Subcutaneous abdominal adipose tissue (tissue), 5 donors: ENCODE results near the gene GABPA.

Experiments used
- H3K27ac ChIP-seq: one replicate; pipeline ENCODE4 v1.7.0; 2013; ENCODE audit warnings: low read depth, mild to moderate bottlenecking, inconsistent platforms, low read length, moderate library complexity
- H3K27me3 ChIP-seq, 5 donors: one replicate each; pipeline ENCODE4 v1.7.0; 2013; ENCODE audit warnings: low read length in 5 of 5, inconsistent platforms in 1 of 5; ENCODE audit not compliant: control insufficient read depth in 5 of 5, insufficient read depth in 4 of 5
- H3K36me3 ChIP-seq, 5 donors: one replicate each; pipeline ENCODE4 v1.7.0; 2013; ENCODE audit warnings: low read length in 5 of 5; ENCODE audit not compliant: control insufficient read depth in 5 of 5, insufficient read depth in 5 of 5
- H3K4me1 ChIP-seq, 5 donors: one replicate each; pipeline ENCODE4 v1.7.0; 2013; ENCODE audit warnings: low read length in 5 of 5, mild to moderate bottlenecking in 3 of 5, moderate library complexity in 1 of 5; ENCODE audit not compliant: control insufficient read depth in 5 of 5, insufficient read depth in 5 of 5
- H3K4me3 ChIP-seq, 5 donors: one replicate each; pipeline ENCODE4 v1.7.0; 2013; ENCODE audit warnings: low read length in 5 of 5, low read depth in 1 of 5
- H3K9ac ChIP-seq, 5 donors: one replicate each; pipeline ENCODE4 v1.7.0; 2013; ENCODE audit warnings: low read length in 5 of 5, mild to moderate bottlenecking in 4 of 5, moderate library complexity in 3 of 5
- H3K9me3 ChIP-seq, 5 donors: one replicate each; pipeline ENCODE4 v1.7.0; 2013; ENCODE audit warnings: low read length in 5 of 5; ENCODE audit not compliant: control insufficient read depth in 5 of 5
- donor health status: healthy.
- donor health status: healthy.
- donor health status: healthy.
- donor health status: healthy.
- donor health status: healthy.

GABPA gene

DNA sequence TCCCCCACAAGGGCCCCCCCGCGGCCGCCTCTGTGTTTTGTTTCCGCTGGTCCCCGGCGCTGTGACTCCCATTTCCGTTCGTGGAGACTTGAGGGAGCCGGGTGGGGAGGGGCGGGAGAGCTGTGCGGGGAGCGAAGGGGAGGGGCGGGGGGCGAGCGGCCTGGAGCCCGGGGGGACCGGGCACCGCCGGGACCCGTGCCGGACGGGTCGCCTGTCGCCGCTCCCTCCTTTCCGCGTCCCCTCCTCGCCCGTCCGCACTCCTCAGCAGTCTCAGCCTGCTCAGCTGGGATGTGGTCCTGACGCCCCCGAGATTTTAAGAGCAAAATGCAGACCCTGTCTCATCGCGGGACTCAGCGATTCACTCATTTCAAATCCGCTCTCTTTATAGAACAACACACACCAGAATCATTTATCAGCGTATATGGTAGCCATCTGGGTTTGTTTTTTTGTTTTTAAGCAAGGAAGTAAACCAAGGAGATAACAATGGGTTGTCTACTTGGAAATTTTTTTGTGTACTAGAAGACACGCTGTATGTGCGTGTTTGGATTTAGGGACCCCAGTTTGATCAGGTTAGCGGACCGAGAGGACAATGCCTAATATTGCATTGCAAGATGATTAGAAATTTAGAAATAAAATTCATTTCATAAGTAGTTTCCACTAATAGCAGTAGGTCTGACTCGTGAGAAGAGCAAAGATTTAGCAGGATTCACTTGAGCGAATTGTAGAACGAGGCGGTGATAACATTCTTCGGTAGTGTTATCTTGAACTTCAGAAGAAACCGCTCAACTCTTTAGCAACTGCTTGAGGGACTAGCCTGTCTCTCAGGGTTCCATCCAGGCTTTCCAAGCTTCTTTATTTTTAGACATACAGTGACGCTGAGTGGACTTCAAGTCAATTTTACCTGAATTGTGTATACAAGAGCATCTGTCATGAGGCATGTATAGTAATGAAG is 1.1 kb downstream of the GABPA start:
- no peaks in the 10 kb centered on the region for H3K36me3 ChIP-seq
- H3K27ac ChIP-seq = peak overlapping the region; percentile 99
- peak overlapping the region; percentile 81 to 96 (median 94) for H3K4me3 ChIP-seq
- no peaks in the 10 kb centered on the region for H3K27me3 ChIP-seq
- peaks cover 0 to 59% (median 49%) of the 10 kb centered on the region in 5 donors for H3K4me1 ChIP-seq
- no peaks in the 10 kb centered on the region for H3K9me3 ChIP-seq
- peak overlapping the region; percentile 93 to 99 (median 97) for H3K9ac ChIP-seq

DNA sequence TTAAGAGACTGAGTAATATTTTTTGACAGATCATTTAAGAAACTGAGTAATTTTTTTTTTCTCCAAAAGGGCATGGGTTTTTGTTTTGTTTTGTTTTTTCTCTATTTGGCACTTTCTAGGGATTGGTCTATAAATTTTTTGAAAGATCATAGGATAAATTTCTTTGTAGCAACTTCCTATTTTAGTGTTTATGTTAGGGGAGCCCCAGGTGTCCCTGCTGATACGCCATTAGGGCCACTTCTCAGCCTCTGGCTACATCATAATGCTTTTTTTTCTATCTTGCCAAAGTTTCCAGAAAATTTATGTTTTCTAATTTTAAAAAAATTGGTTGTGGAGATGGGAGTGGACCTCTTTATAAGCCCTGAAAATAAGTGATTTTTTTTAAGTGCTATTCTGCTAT is 2.6 kb downstream of the GABPA start:
- Histone ChIP-seq H3K9ac (peak overlapping the region in 1 of 5 donors; percentile 51), H3K4me1 (peaks cover 0 to 44% (median 34%) of the 10 kb centered on the region in 5 donors), H3K36me3 (no peaks in the 10 kb centered on the region), H3K27me3 (no peaks in the 10 kb centered on the region), H3K4me3 (peak overlapping the region in 1 of 5 donors; percentile 86), H3K27ac (peak overlapping the region; percentile 99), H3K9me3 (no peaks in the 10 kb centered on the region)

DNA sequence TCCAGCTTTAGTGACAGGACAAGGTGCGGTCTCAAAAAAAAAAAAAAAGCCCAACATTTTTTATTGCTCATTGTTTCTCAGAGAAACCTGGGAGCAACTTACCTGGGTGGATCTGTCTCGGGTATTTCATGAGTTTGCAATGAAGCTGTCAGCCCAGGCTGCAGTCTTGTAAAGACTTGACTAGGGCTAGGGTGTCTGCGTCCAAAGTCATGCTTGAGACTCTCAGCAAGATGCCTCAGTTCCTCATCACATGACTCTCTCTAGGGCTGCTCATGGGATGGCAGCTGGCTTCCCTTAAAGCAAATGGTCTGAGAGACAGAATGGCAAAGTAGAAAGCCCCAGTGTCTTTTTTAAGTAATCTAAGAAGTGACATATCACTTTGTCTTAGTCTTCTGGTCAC is 8.1 kb downstream of the GABPA start:
- Histone ChIP-seq H3K27me3 (no peaks in the 10 kb centered on the region), H3K4me1 (peaks cover 0 to 6% (median 0%) of the 10 kb centered on the region in 5 donors), H3K9ac (no peak overlapping the region), H3K9me3 (no peaks in the 10 kb centered on the region), H3K36me3 (peaks cover 3 to 21% (median 15%) of the 10 kb centered on the region in 5 donors), H3K4me3 (no peak overlapping the region), H3K27ac (no peak overlapping the region)

DNA sequence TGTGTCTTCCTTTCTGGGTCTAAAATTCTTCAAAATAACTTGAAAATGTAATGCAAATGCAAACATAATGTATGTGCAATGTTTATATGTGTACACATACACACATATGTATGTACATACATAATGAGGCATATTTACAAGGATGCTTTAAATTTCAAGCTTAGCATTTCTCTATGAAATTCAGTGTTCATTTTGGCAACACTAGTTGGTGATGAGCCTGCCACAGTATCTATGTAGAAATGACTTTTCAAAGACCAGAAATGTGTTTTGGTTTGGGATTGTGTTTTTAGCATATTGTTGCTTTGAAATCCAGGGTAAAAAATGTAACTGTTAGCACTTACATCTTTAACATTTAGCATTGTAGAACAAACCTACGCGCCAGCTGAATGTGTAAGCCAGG is 10.1 kb downstream of the GABPA start:
- H3K9me3 ChIP-seq = no peaks in the 10 kb centered on the region
- peaks cover 13 to 35% (median 20%) of the 10 kb centered on the region in 5 donors for H3K36me3 ChIP-seq

DNA sequence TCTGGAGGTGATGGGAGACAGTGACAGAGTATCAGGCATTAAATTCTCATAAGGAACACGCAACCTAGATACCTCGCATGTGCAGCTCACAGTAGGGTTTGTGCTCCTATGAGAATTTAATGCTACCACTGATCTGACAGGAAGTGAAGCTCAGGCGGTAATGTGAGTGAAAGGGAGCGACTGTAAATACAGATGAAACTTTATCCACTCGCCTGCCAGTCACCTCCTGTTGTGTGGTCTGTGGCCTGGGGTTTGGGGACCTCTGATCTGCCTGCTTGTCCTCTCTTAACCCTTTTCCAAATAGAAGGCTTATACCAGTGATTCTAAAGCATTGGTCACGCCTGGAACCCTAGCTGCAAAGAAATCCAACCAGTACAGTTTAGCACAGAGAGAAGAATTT is 15.3 kb downstream of the GABPA start:
- Histone ChIP-seq H3K9ac (no peak overlapping the region), H3K36me3 (peaks cover 35 to 60% (median 41%) of the 10 kb centered on the region in 5 donors), H3K4me3 (no peak overlapping the region), H3K27me3 (no peaks in the 10 kb centered on the region), H3K9me3 (no peaks in the 10 kb centered on the region), H3K27ac (no peak overlapping the region), H3K4me1 (no peaks in the 10 kb centered on the region)

More for the DNA sequence above, 10.1 kb downstream of the GABPA start:
- no peak overlapping the region for H3K9ac ChIP-seq
- H3K27me3 ChIP-seq = no peaks in the 10 kb centered on the region
- H3K4me3 ChIP-seq = no peak overlapping the region
- H3K27ac ChIP-seq = no peak overlapping the region
- no peaks in the 10 kb centered on the region for H3K4me1 ChIP-seq

DNA sequence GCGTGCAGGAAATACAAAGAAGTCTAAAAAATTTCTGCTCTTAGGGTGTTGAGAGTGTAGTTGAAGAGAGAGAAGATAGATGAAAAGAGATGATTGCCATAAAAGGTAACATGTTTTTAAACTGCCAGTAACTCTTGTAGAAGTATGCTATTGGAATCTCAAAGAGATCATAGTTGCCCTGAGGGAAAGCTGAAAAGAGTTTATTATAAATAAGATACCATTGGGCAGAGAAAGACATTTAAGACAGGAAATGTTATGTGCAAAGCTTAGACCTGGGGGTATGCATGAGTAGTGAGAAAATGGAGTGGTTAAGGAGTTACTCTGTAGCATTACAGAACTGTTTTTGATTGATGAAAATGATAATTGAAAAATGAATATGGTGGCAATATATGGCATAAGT is 17.6 kb downstream of the GABPA start:
- Histone ChIP-seq H3K27me3 (no peaks in the 10 kb centered on the region), H3K4me1 (peaks cover 0 to 8% (median 0%) of the 10 kb centered on the region in 5 donors), H3K27ac (no peak overlapping the region), H3K9me3 (no peaks in the 10 kb centered on the region), H3K36me3 (peaks cover 29 to 57% (median 40%) of the 10 kb centered on the region in 5 donors), H3K9ac (no peak overlapping the region), H3K4me3 (no peak overlapping the region)

DNA sequence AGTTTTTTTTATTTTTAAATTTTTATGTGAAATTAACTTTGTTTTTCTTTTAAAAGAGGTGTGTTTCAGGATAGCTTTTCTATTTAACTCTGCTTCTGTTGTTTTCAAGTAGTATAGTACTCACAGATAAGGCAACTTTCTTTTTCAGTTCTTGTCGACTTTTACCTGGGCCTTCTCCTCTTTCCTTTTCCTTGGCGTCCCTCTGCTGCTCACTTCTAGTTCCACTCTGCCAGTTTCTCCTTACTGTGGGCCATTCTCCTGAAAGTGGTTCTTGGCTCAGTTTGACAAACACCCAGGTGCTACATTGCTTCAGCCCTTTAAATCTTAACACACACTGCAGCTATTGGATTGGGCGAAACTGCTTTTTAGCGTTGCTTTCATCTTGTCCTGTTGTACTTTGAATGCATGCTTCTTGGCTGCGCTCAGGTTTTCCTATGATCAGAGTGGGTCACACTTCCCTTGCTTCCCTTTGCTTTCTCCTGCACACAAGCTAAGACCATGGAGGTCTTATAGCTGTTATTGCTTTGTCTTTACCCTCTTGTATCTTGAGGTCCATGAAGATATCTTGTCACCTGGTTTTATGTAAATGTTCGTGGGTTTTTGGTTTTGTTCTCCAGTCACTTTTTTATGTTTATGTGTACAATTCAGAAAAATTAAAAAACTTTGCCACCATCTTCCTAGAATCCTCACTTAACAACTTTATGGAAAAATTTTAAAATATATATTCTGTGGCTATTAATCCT is 21.6 kb downstream of the GABPA start:
- H3K27me3 ChIP-seq = no peaks in the 10 kb centered on the region
- peaks cover 0 to 11% (median 0%) of the 10 kb centered on the region in 5 donors for H3K4me1 ChIP-seq
- peaks cover 43 to 61% (median 53%) of the 10 kb centered on the region in 5 donors for H3K36me3 ChIP-seq
- H3K9ac ChIP-seq = peak overlapping the region in 2 of 5 donors; percentile 13 to 17
- H3K9me3 ChIP-seq = no peaks in the 10 kb centered on the region
- H3K27ac ChIP-seq = no peak overlapping the region
- H3K4me3 ChIP-seq = peak overlapping the region in 3 of 5 donors; percentile 27 to 45 (median 29)

DNA sequence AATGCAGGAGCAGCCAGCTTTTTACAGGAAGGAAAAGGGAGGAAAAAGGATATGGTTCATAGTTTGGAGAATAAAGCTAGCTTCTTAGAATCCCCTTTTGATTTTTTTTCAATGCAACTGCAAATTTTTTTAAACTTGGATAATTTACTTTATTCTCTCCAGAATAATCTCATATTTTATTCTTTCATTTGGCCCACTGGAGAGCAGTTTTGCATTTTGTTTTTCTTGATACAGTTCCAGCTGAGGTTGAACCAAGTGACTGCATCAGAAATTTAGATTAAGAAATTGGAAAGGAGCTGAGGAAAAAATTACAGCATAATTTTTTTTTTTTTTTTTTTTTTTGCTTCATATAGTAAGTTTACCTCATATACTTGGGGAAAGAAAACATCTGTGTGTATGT is 22.8 kb downstream of the GABPA start:
- Histone ChIP-seq H3K9me3 (no peaks in the 10 kb centered on the region), H3K4me1 (peaks cover 0 to 11% (median 0%) of the 10 kb centered on the region in 5 donors), H3K27ac (no peak overlapping the region), H3K9ac (no peak overlapping the region), H3K36me3 (peaks cover 39 to 63% (median 52%) of the 10 kb centered on the region in 5 donors), H3K27me3 (no peaks in the 10 kb centered on the region), H3K4me3 (no peak overlapping the region)

DNA sequence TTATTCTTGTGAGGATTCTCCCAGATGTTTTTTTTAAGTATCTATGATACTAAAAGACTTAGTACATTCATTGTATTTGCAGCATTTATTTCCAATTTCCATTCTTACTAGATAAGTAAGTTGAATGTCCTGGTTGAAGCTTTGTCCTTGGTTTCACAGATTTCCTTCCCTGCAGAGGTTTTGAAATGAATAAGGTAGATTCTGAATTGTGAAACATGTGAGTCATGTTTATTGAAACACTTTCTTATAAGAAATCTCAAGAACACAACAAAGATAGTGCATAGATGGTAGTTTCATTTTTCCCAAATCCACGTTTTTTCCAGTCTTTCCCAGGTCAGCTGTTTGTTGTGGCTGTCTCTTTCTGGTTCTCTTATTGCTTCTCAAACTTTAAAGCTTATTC is 24.8 kb downstream of the GABPA start:
- Histone ChIP-seq H3K4me3 (no peak overlapping the region), H3K4me1 (peaks cover 0 to 11% (median 0%) of the 10 kb centered on the region in 5 donors), H3K9ac (no peak overlapping the region), H3K27ac (no peak overlapping the region), H3K36me3 (peaks cover 50 to 69% (median 61%) of the 10 kb centered on the region in 5 donors), H3K27me3 (no peaks in the 10 kb centered on the region), H3K9me3 (no peaks in the 10 kb centered on the region)

DNA sequence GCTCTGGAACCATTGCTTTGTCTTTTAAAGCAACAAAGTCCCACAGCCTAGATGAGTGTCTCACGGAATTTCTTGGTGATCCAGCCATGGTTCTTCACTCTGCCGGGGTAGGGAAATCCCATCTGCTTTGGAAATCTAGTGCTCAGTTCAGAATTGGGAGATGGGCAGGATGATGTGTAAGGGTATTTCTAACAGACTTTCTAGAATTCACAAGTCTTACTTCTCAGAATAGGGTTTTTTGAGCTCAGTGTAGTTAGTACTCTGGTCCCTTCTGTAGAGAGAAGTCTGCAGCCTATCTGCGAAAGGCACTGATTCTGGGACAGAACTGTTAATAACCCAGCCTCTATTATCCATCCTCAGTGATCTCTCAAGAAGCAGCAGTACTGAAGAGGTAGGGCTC is 25.3 kb downstream of the GABPA start:
- H3K9ac ChIP-seq = no peak overlapping the region
- H3K36me3 ChIP-seq = peaks cover 53 to 73% (median 66%) of the 10 kb centered on the region in 5 donors
- H3K4me3 ChIP-seq = no peak overlapping the region
- no peaks in the 10 kb centered on the region for H3K27me3 ChIP-seq
- H3K4me1 ChIP-seq = peaks cover 0 to 11% (median 0%) of the 10 kb centered on the region in 5 donors
- no peak overlapping the region for H3K27ac ChIP-seq
- H3K9me3 ChIP-seq = no peaks in the 10 kb centered on the region
